Transverse colon (tissue), 4 donors: Measurements from ENCODE around the gene LRRFIP2.

Experiments used
- CTCF ChIP-seq, 5 experiments: fragments of 200-600 bp in 3 of 5; fragments of 450-650 bp in 2 of 5; sonication (generic) in 3 of 5; IDR thresholded peaks; 1 replicate in 2 of 5; 2 replicates in 3 of 5; pipeline ENCODE4 v1.5.1; 2016 to 2017; ENCODE audit warnings: antibody characterized with exemption in 5 of 5, inconsistent platforms in 3 of 5, mild to moderate bottlenecking in 2 of 5, moderate library complexity in 1 of 5
- EP300 ChIP-seq: sonication (generic); formaldehyde crosslinking; IDR thresholded peaks from one replicate; pipeline ENCODE4 v1.6.1; 2017; ENCODE audit warnings: antibody characterized with exemption, low read depth
- POLR2A ChIP-seq: fragments of 450-650 bp; IDR thresholded peaks from one replicate; pipeline ENCODE4 v1.6.1; 2016; ENCODE audit warnings: antibody characterized with exemption, mild to moderate bottlenecking, moderate library complexity
- POLR2AphosphoS5 ChIP-seq, 3 donors: sonication (generic); formaldehyde crosslinking; IDR thresholded peaks; one replicate each; pipeline ENCODE4 v1.6.1; 2016; ENCODE audit warnings: antibody characterized with exemption in 3 of 3

- TF ChIP-seq EP300 (no peak), CTCF (IDR thresholded peaks at IDR 0.05) (no peak), POLR2A (no peak), POLR2AphosphoS5 (IDR thresholded peaks at IDR 0.05) (no peak)
Observed at GRCh38 chr3:37183375-37183831, 9.0 kb upstream of the LRRFIP2 start.
